K562 (cell line): ENCODE data around the gene WDR93. TPM values are rescaled to one million over a fixed set of nuclear protein-coding genes. Genes with fewer than 3 reads are reported as not detected.

ENCODE experiments used
- CBFB ChIP-seq: sonication (generic); formaldehyde crosslinking; IDR thresholded peaks from 2 replicates; pipeline ENCODE4 v1.4.0; 2020; ENCODE audit warnings: mild to moderate bottlenecking, missing genetic modification reagents
- DDX20 ChIP-seq: fragments of 450-650 bp; IDR thresholded peaks from 2 replicates; pipeline ENCODE4 v1.6.1; 2016; ENCODE audit warnings: missing genetic modification characterization, low read depth, mild to moderate bottlenecking, missing compliant biosample characterization, moderate library complexity
- FOXK2 ChIP-seq, 2 experiments: fragments of 450-650 bp; IDR thresholded peaks in 1 of 2; conservative IDR thresholded peaks in 1 of 2; 2 replicates each; pipeline ENCODE4 v1.6.1; 2016; ENCODE audit warnings: low read depth in 2 of 2, mild to moderate bottlenecking in 1 of 2
- NR1H2 ChIP-seq: sonication (generic); formaldehyde crosslinking; IDR thresholded peaks from 2 replicates; pipeline ENCODE4 v1.4.0; 2020; ENCODE audit warnings: mild to moderate bottlenecking, missing genetic modification reagents
- RAD51 ChIP-seq: fragments of 450-650 bp; IDR thresholded peaks from 2 replicates; pipeline ENCODE4 v1.7.1; 2016; ENCODE audit warnings: low read depth, mild to moderate bottlenecking, borderline replicate concordance
- ZNF41 ChIP-seq: fragments of 250-450 bp; sonication (Bioruptor Pico); conservative IDR thresholded peaks from 2 replicates; pipeline ENCODE4 v1.4.0; 2020; ENCODE audit warnings: mild to moderate bottlenecking
- polyA plus RNA-seq, 8 experiments: library from polyadenylated mRNA; depleted of rRNA in 4 of 8; stranded (reverse) in 5 of 8; unstranded in 3 of 8; fragments of >200 nt; fragmentation: Nextera tagmentation in 2 of 8; fragmentation: Illumina TruSeq in 1 of 8; extraction: Ambion mirVana in 2 of 8; extraction: Trizol in 1 of 8; gene quantifications; 2 replicates each; pipeline versions ENCODE4 v1.2.1 to v1.2.3, GENCODE V29; 2011 to 2014; ENCODE audit warnings: inconsistent platforms in 1 of 8, missing spikeins in 1 of 8
- total RNA-seq, 7 experiments: library from RNA; depleted of rRNA in 6 of 7; stranded (reverse); fragments of >200 nt in 6 of 7; fragmentation: Illumina TruSeq in 2 of 7; extraction: Trizol in 2 of 7; gene quantifications; 2 replicates each; pipeline versions ENCODE4 v1.2.1 to v1.2.3, GENCODE V29; 2011 to 2021; ENCODE audit warnings: low replicate concordance in 1 of 7
- TF ChIP-seq, protein P1 (sequence below), 2 experiments: fragments of 450-650 bp in 1 of 2; sonication (generic) in 1 of 2; formaldehyde crosslinking in 1 of 2; IDR thresholded peaks; 2 replicates each; pipeline versions ENCODE4 v1.7.1 to v1.9.0; 2016 to 2022; ENCODE audit warnings: inconsistent platforms in 1 of 2, mild to moderate bottlenecking in 1 of 2, missing genetic modification reagents in 1 of 2
- TF ChIP-seq, protein P2 (sequence below): fragments of 250-450 bp; sonication (Bioruptor Pico); IDR thresholded peaks from 2 replicates; pipeline ENCODE4 v1.6.1; 2021; ENCODE audit warnings: mild to moderate bottlenecking
- TF ChIP-seq, protein P3 (sequence below): fragments of 150-350 bp; conservative IDR thresholded peaks from 2 replicates; pipeline ENCODE4 v1.6.1; 2014; ENCODE audit warnings: low read length
- TF ChIP-seq, protein P4 (sequence below): fragments of 250-450 bp; sonication (Bioruptor Pico); IDR thresholded peaks from 2 replicates; pipeline ENCODE4 v1.4.0; 2020; ENCODE audit warnings: mild to moderate bottlenecking, moderate library complexity, borderline replicate concordance

The WDR93 gene
- total and polyA plus RNA-seq, 9 of the 15 experiments (the other 6 are each of a cell fraction or from before 2014, with no cell fraction given) = not detected

DNA sequence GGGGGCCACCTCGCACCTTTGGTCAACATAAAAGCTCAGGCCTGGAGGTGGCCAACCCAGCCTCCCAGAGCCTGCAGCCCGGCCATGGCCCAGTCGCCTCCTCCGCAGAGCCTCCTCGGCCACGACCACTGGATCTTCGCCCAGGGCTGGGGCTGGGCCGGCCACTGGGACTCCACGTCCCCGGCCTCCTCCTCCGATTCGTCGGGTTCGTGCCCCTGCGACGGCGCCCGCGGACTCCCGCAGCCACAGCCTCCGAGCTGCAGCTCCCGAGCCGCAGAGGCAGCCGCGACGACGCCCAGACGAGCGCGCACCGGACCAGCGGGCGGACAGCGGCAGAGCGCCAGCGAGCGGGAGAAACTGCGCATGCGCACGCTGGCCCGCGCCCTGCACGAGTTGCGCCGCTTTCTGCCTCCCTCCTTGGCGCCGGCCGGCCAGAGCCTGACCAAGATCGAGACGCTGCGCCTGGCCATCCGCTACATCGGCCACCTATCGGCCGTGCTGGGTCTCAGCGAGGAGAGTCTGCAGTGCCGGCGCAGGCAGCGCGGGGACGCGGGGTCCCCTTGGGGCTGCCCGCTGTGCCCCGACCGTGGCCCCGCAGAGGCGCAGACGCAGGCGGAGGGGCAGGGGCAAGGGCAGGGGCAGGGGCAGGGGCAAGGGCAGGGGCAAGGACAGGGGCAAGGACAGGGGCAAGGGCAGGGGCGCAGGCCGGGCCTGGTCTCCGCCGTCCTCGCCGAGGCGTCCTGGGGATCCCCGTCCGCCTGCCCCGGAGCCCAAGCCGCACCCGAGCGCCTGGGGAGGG lies 85.9 kb downstream of the WDR93 start, which contains the start of gene MESP2 (continued):
- TF ChIP-seq, protein P1, sequence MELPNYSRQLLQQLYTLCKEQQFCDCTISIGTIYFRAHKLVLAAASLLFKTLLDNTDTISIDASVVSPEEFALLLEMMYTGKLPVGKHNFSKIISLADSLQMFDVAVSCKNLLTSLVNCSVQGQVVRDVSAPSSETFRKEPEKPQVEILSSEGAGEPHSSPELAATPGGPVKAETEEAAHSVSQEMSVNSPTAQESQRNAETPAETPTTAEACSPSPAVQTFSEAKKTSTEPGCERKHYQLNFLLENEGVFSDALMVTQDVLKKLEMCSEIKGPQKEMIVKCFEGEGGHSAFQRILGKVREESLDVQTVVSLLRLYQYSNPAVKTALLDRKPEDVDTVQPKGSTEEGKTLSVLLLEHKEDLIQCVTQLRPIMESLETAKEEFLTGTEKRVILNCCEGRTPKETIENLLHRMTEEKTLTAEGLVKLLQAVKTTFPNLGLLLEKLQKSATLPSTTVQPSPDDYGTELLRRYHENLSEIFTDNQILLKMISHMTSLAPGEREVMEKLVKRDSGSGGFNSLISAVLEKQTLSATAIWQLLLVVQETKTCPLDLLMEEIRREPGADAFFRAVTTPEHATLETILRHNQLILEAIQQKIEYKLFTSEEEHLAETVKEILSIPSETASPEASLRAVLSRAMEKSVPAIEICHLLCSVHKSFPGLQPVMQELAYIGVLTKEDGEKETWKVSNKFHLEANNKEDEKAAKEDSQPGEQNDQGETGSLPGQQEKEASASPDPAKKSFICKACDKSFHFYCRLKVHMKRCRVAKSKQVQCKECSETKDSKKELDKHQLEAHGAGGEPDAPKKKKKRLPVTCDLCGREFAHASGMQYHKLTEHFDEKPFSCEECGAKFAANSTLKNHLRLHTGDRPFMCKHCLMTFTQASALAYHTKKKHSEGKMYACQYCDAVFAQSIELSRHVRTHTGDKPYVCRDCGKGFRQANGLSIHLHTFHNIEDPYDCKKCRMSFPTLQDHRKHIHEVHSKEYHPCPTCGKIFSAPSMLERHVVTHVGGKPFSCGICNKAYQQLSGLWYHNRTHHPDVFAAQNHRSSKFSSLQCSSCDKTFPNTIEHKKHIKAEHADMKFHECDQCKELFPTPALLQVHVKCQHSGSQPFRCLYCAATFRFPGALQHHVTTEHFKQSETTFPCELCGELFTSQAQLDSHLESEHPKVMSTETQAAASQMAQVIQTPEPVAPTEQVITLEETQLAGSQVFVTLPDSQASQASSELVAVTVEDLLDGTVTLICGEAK (IDR thresholded peaks at IDR 0.05) = no peak
- TF ChIP-seq, protein P1 (CRISPR knock-in tag; IDR thresholded peaks at IDR 0.05) = no peak
- TF ChIP-seq, protein P2, sequence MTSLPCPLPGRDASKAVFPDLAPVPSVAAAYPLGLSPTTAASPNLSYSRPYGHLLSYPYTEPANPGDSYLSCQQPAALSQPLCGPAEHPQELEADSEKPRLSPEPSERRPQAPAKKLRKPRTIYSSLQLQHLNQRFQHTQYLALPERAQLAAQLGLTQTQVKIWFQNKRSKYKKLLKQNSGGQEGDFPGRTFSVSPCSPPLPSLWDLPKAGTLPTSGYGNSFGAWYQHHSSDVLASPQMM (CRISPR knock-in tag) = no peak
- TF ChIP-seq ZNF41 (CRISPR knock-in tag) = no peak
- no peak for TF ChIP-seq NR1H2
- TF ChIP-seq, protein P3, sequence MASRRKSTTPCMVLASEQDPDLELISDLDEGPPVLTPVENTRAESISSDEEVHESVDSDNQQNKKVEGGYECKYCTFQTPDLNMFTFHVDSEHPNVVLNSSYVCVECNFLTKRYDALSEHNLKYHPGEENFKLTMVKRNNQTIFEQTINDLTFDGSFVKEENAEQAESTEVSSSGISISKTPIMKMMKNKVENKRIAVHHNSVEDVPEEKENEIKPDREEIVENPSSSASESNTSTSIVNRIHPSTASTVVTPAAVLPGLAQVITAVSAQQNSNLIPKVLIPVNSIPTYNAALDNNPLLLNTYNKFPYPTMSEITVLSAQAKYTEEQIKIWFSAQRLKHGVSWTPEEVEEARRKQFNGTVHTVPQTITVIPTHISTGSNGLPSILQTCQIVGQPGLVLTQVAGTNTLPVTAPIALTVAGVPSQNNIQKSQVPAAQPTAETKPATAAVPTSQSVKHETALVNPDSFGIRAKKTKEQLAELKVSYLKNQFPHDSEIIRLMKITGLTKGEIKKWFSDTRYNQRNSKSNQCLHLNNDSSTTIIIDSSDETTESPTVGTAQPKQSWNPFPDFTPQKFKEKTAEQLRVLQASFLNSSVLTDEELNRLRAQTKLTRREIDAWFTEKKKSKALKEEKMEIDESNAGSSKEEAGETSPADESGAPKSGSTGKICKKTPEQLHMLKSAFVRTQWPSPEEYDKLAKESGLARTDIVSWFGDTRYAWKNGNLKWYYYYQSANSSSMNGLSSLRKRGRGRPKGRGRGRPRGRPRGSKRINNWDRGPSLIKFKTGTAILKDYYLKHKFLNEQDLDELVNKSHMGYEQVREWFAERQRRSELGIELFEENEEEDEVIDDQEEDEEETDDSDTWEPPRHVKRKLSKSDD = no peak
- TF ChIP-seq FOXK2 (conservative IDR thresholded peaks at IDR 0.05 in 1 of 2, IDR thresholded peaks at IDR 0.05 in 1 of 2; ENCODE audit: low read depth in 2 of 2) = no peak
- TF ChIP-seq, protein P4, sequence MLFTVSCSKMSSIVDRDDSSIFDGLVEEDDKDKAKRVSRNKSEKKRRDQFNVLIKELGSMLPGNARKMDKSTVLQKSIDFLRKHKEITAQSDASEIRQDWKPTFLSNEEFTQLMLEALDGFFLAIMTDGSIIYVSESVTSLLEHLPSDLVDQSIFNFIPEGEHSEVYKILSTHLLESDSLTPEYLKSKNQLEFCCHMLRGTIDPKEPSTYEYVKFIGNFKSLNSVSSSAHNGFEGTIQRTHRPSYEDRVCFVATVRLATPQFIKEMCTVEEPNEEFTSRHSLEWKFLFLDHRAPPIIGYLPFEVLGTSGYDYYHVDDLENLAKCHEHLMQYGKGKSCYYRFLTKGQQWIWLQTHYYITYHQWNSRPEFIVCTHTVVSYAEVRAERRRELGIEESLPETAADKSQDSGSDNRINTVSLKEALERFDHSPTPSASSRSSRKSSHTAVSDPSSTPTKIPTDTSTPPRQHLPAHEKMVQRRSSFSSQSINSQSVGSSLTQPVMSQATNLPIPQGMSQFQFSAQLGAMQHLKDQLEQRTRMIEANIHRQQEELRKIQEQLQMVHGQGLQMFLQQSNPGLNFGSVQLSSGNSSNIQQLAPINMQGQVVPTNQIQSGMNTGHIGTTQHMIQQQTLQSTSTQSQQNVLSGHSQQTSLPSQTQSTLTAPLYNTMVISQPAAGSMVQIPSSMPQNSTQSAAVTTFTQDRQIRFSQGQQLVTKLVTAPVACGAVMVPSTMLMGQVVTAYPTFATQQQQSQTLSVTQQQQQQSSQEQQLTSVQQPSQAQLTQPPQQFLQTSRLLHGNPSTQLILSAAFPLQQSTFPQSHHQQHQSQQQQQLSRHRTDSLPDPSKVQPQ (CRISPR knock-in tag) = no peak
- TF ChIP-seq CBFB (CRISPR knock-in tag) = no peak
- TF ChIP-seq RAD51 = no peak
- no peak for TF ChIP-seq DDX20
